Ishikawa (cell line): ENCODE measurements around the gene SMAD7.
A peak's percentile ranks its signal among the peaks of the same experiment; 100 is the strongest.

Experiments used
- CEBPB ChIP-seq: IDR thresholded peaks from 2 replicates; pipeline ENCODE4 v1.6.1; 2012
- CREB1 ChIP-seq: IDR thresholded peaks from 2 replicates; pipeline ENCODE4 v1.6.1; 2012; ENCODE audit warnings: low read depth
- EP300 ChIP-seq: IDR thresholded peaks from 2 replicates; pipeline ENCODE4 v1.6.1; 2012; ENCODE audit warnings: borderline replicate concordance
- FOXM1 ChIP-seq: IDR thresholded peaks from 2 replicates; pipeline ENCODE4 v1.6.1; 2012; ENCODE audit warnings: low read depth, borderline replicate concordance
- MAX ChIP-seq: IDR thresholded peaks from 2 replicates; pipeline ENCODE4 v1.6.1; 2012
- RAD21 ChIP-seq: IDR thresholded peaks from 2 replicates; pipeline ENCODE4 v1.6.1; 2012; ENCODE audit warnings: low read depth
- REST ChIP-seq: IDR thresholded peaks from 2 replicates; pipeline ENCODE4 v1.6.1; 2012; ENCODE audit warnings: low read depth, mild to moderate bottlenecking
- TAF1 ChIP-seq: IDR thresholded peaks from 2 replicates; pipeline ENCODE4 v1.6.1; 2012; ENCODE audit warnings: low read depth, mild to moderate bottlenecking
- TEAD4 ChIP-seq: IDR thresholded peaks from 2 replicates; pipeline ENCODE4 v1.6.1; 2012
- ZBTB7A ChIP-seq: IDR thresholded peaks from 2 replicates; pipeline ENCODE4 v1.6.1; 2012; ENCODE audit warnings: low read depth

- TF ChIP-seq RAD21 (peak; percentile 30; the same call in 1 of the 2 replicates), CEBPB (no peak), CREB1 (no peak), REST (no peak), EP300 (peak; percentile 68; the same call in 1 of the 2 replicates), FOXM1 (no peak; the same call in 1 of the 2 replicates), TEAD4 (peak; percentile 35; the same call in 1 of the 2 replicates), TAF1 (peak; percentile 54), MAX (peak; percentile 66; the same call in 1 of the 2 replicates), ZBTB7A (0 out of 2 replicates have a peak, but pooled peaks have one; percentile 57)
Measured at GRCh38 chr18:48878471-48878870, 72.3 kb downstream of the SMAD7 start.
